CD8-positive, alpha-beta memory T cell (primary cell): ENCODE results near the gene B3GNT4. TPM values are rescaled to one million over a fixed set of nuclear protein-coding genes. Genes with fewer than 3 reads are reported as not detected.

Experiments used
- CTCF ChIA-PET: fragments of 350-600 bp; sonication (Branson Sonifier 250); formaldehyde crosslinking; loops from one replicate; lab custom pipeline; 2021; ENCODE audit warnings: antibody characterized with exemption; lab: Charles Lee
- POLR2A ChIA-PET: fragments of 350-600 bp; sonication (Branson Sonifier 250); formaldehyde crosslinking; loops from one replicate; lab custom pipeline; 2021; ENCODE audit warnings: antibody characterized with exemption; lab: Charles Lee
- DNase-seq, 5 donors: peaks; one replicate each; pipeline versions ENCODE4 v3.0.0 to v3.0.0-alpha.2; 2020 to 2022; ENCODE audit warnings: mixed read lengths in 1 of 5
- H3K27ac ChIP-seq: one replicate; pipeline ENCODE4 v1.7.0; 2013; ENCODE audit warnings: low read depth, mild to moderate bottlenecking, low read length, moderate library complexity
- H3K27me3 ChIP-seq: 2 replicates; pipeline ENCODE4 v1.7.0; 2013; ENCODE audit warnings: low read length, mild to moderate bottlenecking; ENCODE audit not compliant: insufficient read depth, poor library complexity, severe bottlenecking
- H3K36me3 ChIP-seq: 2 replicates; pipeline ENCODE4 v1.7.0; 2013; ENCODE audit warnings: mild to moderate bottlenecking, low read length, moderate library complexity; ENCODE audit not compliant: insufficient read depth
- H3K4me1 ChIP-seq: 2 replicates; pipeline ENCODE4 v1.7.0; 2013; ENCODE audit warnings: mild to moderate bottlenecking, low read length, moderate library complexity; ENCODE audit not compliant: insufficient read depth
- H3K4me3 ChIP-seq: 2 replicates; pipeline ENCODE4 v1.7.0; 2013; ENCODE audit warnings: mild to moderate bottlenecking, low read length
- H3K9me3 ChIP-seq: 2 replicates; pipeline ENCODE4 v1.7.0; 2013; ENCODE audit warnings: mild to moderate bottlenecking, low read length
- H3K27ac Mint-ChIP-seq, 8 donors: one replicate each; pipeline ENCODE4 v1.8.0; 2020 to 2021; ENCODE audit warnings: mixed read lengths in 8 of 8, mild to moderate bottlenecking in 6 of 8, inconsistent platforms in 3 of 8, moderate library complexity in 3 of 8
- H3K27me3 Mint-ChIP-seq, 2 donors: one replicate each; pipeline ENCODE4 v1.8.0; 2020 to 2021; ENCODE audit warnings: mixed read lengths in 2 of 2, mild to moderate bottlenecking in 1 of 2, moderate library complexity in 1 of 2
- H3K36me3 Mint-ChIP-seq, 3 donors: one replicate each; pipeline ENCODE4 v1.8.0; 2020 to 2021; ENCODE audit warnings: mixed read lengths in 3 of 3, inconsistent platforms in 1 of 3, mild to moderate bottlenecking in 1 of 3
- H3K4me1 Mint-ChIP-seq, 3 donors: one replicate each; pipeline ENCODE4 v1.8.0; 2020 to 2021; ENCODE audit warnings: mixed read lengths in 3 of 3, inconsistent platforms in 1 of 3, mild to moderate bottlenecking in 1 of 3
- H3K4me3 Mint-ChIP-seq, 7 donors: one replicate each; pipeline ENCODE4 v1.8.0; 2020 to 2021; ENCODE audit warnings: mixed read lengths in 7 of 7, mild to moderate bottlenecking in 6 of 7, moderate library complexity in 4 of 7, inconsistent platforms in 2 of 7
- H3K9me3 Mint-ChIP-seq, 5 donors: one replicate each; pipeline ENCODE4 v1.8.0; 2020 to 2022; ENCODE audit warnings: mixed read lengths in 5 of 5, mild to moderate bottlenecking in 3 of 5, moderate library complexity in 2 of 5, inconsistent platforms in 1 of 5
- polyA plus RNA-seq: library from polyadenylated mRNA; unstranded; fragments of 300-500 nt; fragmentation: Illumina TruSeq; gene quantifications from one replicate; pipeline ENCODE4 v1.2.3, GENCODE V29; 2021
- total RNA-seq, 2 experiments: library from RNA; stranded (reverse); gene quantifications; one replicate each; pipeline ENCODE4 v1.2.3, GENCODE V29; 2021

B3GNT4 gene
- total and polyA plus RNA-seq, 3 experiments from 2014 or later, result 0.15 to 0.22 (median 0.18) TPM

- Mint-ChIP-seq H3K9me3 (peaks cover 0 to 4% (median 0%) of the 10 kb centered on the region in 5 donors), H3K4me3 (no peak overlapping the region), H3K27ac (no peak overlapping the region), H3K27me3 (peaks cover 3 to 6% of the 10 kb centered on the region in 2 donors), H3K4me1 (peaks cover 3 to 6% (median 6%) of the 10 kb centered on the region in 3 donors), H3K36me3 (peaks cover 0 to 5% (median 0%) of the 10 kb centered on the region in 3 donors)
- no peaks in the 10 kb centered on the region for H3K36me3 ChIP-seq
- no peaks in the 10 kb centered on the region for H3K4me1 ChIP-seq
- peaks cover 4% of the 10 kb centered on the region for H3K9me3 ChIP-seq
- ChIA-PET CTCF (interaction anchor here (0.6 to 1.8 kb wide), 12 partner anchors 9 to 273 kb away, joined by 3 to 9 read pairs (median 4); partner anchors contain the start of genes B3GNT4 and CFAP251), POLR2A (interaction anchor here (0.5 to 0.7 kb wide), 2 partner anchors 12 to 327 kb away, joined by 4 to 5 read pairs; no protein-coding TSS in a partner anchor)
- H3K27ac ChIP-seq, result no peak overlapping the region
- no peak overlapping the region for H3K4me3 ChIP-seq
- no peaks in the 10 kb centered on the region for H3K27me3 ChIP-seq
- peak; percentile 52 to 77 (median 57) for DNase-seq
Observed at GRCh38 chr12:122190842-122191668, 12.5 kb upstream of the B3GNT4 start.

GRCh38 chr12:122192441-122192840 is 11.1 kb upstream of the B3GNT4 start:
- peaks cover 10 to 12% of the 10 kb centered on the region in 2 donors for H3K27me3 Mint-ChIP-seq
- H3K36me3 Mint-ChIP-seq, result peaks cover 0 to 5% (median 0%) of the 10 kb centered on the region in 3 donors
- no peak overlapping the region for H3K4me3 ChIP-seq
- DNase-seq, result no peak
- no peaks in the 10 kb centered on the region for H3K4me1 ChIP-seq
- peaks cover 0 to 4% (median 0%) of the 10 kb centered on the region in 5 donors for H3K9me3 Mint-ChIP-seq
- no peak overlapping the region for H3K27ac Mint-ChIP-seq
- no peaks in the 10 kb centered on the region for H3K27me3 ChIP-seq
- H3K9me3 ChIP-seq, result peaks cover 4% of the 10 kb centered on the region
- ChIA-PET POLR2A (no interaction called here), CTCF (interaction anchor here (3.1 kb wide), 1 partner anchor 138 kb away, joined by 9 read pairs; no protein-coding TSS in a partner anchor)
- H3K36me3 ChIP-seq, result no peaks in the 10 kb centered on the region
- peaks cover 5 to 8% (median 8%) of the 10 kb centered on the region in 3 donors for H3K4me1 Mint-ChIP-seq
- no peak overlapping the region for H3K27ac ChIP-seq
- no peak overlapping the region for H3K4me3 Mint-ChIP-seq

GRCh38 chr12:122194804-122195203 is 8.7 kb upstream of the B3GNT4 start:
- peaks cover 6 to 10% (median 9%) of the 10 kb centered on the region in 3 donors for H3K4me1 Mint-ChIP-seq
- H3K27ac ChIP-seq, result no peak overlapping the region
- H3K27ac Mint-ChIP-seq, result no peak overlapping the region
- no peak for DNase-seq
- H3K4me3 ChIP-seq, result no peak overlapping the region
- H3K36me3 Mint-ChIP-seq, result peaks cover 0 to 5% (median 0%) of the 10 kb centered on the region in 3 donors
- H3K27me3 Mint-ChIP-seq, result peaks cover 10 to 23% of the 10 kb centered on the region in 2 donors
- peaks cover 0 to 4% (median 0%) of the 10 kb centered on the region in 5 donors for H3K9me3 Mint-ChIP-seq
- H3K36me3 ChIP-seq, result no peaks in the 10 kb centered on the region
- H3K4me1 ChIP-seq, result no peaks in the 10 kb centered on the region
- H3K27me3 ChIP-seq, result no peaks in the 10 kb centered on the region
- CTCF ChIA-PET, result interaction anchor here (3.1 kb wide), 1 partner anchor 141 kb away, joined by 9 read pairs; no protein-coding TSS in a partner anchor
- POLR2A ChIA-PET, result no interaction called here
- H3K9me3 ChIP-seq, result peaks cover 4% of the 10 kb centered on the region
- H3K4me3 Mint-ChIP-seq, result no peak overlapping the region

- no peak overlapping the region for H3K27ac ChIP-seq
- H3K4me1 Mint-ChIP-seq, result peaks cover 6 to 10% (median 9%) of the 10 kb centered on the region in 3 donors
- H3K4me1 ChIP-seq, result no peaks in the 10 kb centered on the region
- peaks cover 10 to 26% of the 10 kb centered on the region in 2 donors for H3K27me3 Mint-ChIP-seq
- no peak for DNase-seq
- peaks cover 4% of the 10 kb centered on the region for H3K9me3 ChIP-seq
- H3K9me3 Mint-ChIP-seq, result peaks cover 0 to 4% (median 0%) of the 10 kb centered on the region in 5 donors
- H3K36me3 Mint-ChIP-seq, result peaks cover 0 to 5% (median 0%) of the 10 kb centered on the region in 3 donors
- H3K27ac Mint-ChIP-seq, result no peak overlapping the region
- no peaks in the 10 kb centered on the region for H3K36me3 ChIP-seq
- no peaks in the 10 kb centered on the region for H3K27me3 ChIP-seq
- ChIA-PET POLR2A (interaction anchor here (0.6 kb wide), 1 partner anchor 41 kb away, joined by 4 read pairs; no protein-coding TSS in a partner anchor), CTCF (no interaction called here)
- H3K4me3 ChIP-seq, result no peak overlapping the region
- no peak overlapping the region for H3K4me3 Mint-ChIP-seq
Observed at GRCh38 chr12:122195405-122195804, 8.1 kb upstream of the B3GNT4 start.

GRCh38 chr12:122197612-122197966 is 5.9 kb upstream of the B3GNT4 start:
- POLR2A ChIA-PET, result no interaction called here
- H3K4me3 Mint-ChIP-seq, result no peak overlapping the region
- Histone ChIP-seq H3K27ac (peak overlapping the region; percentile 62), H3K9me3 (peaks cover 4% of the 10 kb centered on the region), H3K36me3 (no peaks in the 10 kb centered on the region), H3K4me1 (peaks cover 3% of the 10 kb centered on the region), H3K4me3 (no peak overlapping the region), H3K27me3 (no peaks in the 10 kb centered on the region)
- peaks cover 9 to 21% of the 10 kb centered on the region in 2 donors for H3K27me3 Mint-ChIP-seq
- CTCF ChIA-PET, result no interaction called here
- H3K36me3 Mint-ChIP-seq, result peaks cover 0 to 5% (median 0%) of the 10 kb centered on the region in 3 donors
- peaks cover 2 to 7% (median 7%) of the 10 kb centered on the region in 3 donors for H3K4me1 Mint-ChIP-seq
- peak overlapping the region in 1 of 8 donors; percentile 19 for H3K27ac Mint-ChIP-seq
- no peak for DNase-seq
- peaks cover 0 to 4% (median 0%) of the 10 kb centered on the region in 5 donors for H3K9me3 Mint-ChIP-seq

GRCh38 chr12:122199484-122200355 is 3.8 kb upstream of the B3GNT4 start:
- Mint-ChIP-seq H3K27ac (no peak overlapping the region), H3K4me3 (no peak overlapping the region), H3K4me1 (peaks cover 5 to 19% (median 14%) of the 10 kb centered on the region in 3 donors), H3K9me3 (peaks cover 0 to 4% (median 0%) of the 10 kb centered on the region in 5 donors), H3K36me3 (peaks cover 0 to 5% (median 0%) of the 10 kb centered on the region in 3 donors), H3K27me3 (peaks cover 9 to 19% of the 10 kb centered on the region in 2 donors)
- peaks cover 7% of the 10 kb centered on the region for H3K4me1 ChIP-seq
- ChIA-PET CTCF (no interaction called here), POLR2A (no interaction called here)
- H3K4me3 ChIP-seq, result no peak overlapping the region
- H3K27me3 ChIP-seq, result no peaks in the 10 kb centered on the region
- peaks cover 4% of the 10 kb centered on the region for H3K9me3 ChIP-seq
- no peaks in the 10 kb centered on the region for H3K36me3 ChIP-seq
- H3K27ac ChIP-seq, result no peak overlapping the region
- no peak for DNase-seq

- Histone ChIP-seq H3K4me3 (no peak overlapping the region), H3K9me3 (no peaks in the 10 kb centered on the region), H3K27ac (no peak overlapping the region), H3K36me3 (no peaks in the 10 kb centered on the region), H3K27me3 (no peaks in the 10 kb centered on the region), H3K4me1 (peaks cover 7% of the 10 kb centered on the region)
- Mint-ChIP-seq H3K9me3 (peaks cover 0 to 1% (median 0%) of the 10 kb centered on the region in 5 donors), H3K4me1 (peaks cover 9 to 28% (median 20%) of the 10 kb centered on the region in 3 donors), H3K36me3 (peaks cover 0 to 2% (median 0%) of the 10 kb centered on the region in 3 donors), H3K4me3 (no peak overlapping the region), H3K27ac (no peak overlapping the region), H3K27me3 (peaks cover 9 to 19% of the 10 kb centered on the region in 2 donors)
- no peak for DNase-seq
- POLR2A ChIA-PET, result interaction anchor here (0.9 kb wide), 1 partner anchor 26 kb away, joined by 3 read pairs; the partner anchor contains the start of gene DIABLO
- CTCF ChIA-PET, result no interaction called here
Observed at GRCh38 chr12:122200541-122201175, 2.9 kb upstream of the B3GNT4 start.
